ENCODE measurements around the gene EFNA2.

Gene EFNA2

DNA sequence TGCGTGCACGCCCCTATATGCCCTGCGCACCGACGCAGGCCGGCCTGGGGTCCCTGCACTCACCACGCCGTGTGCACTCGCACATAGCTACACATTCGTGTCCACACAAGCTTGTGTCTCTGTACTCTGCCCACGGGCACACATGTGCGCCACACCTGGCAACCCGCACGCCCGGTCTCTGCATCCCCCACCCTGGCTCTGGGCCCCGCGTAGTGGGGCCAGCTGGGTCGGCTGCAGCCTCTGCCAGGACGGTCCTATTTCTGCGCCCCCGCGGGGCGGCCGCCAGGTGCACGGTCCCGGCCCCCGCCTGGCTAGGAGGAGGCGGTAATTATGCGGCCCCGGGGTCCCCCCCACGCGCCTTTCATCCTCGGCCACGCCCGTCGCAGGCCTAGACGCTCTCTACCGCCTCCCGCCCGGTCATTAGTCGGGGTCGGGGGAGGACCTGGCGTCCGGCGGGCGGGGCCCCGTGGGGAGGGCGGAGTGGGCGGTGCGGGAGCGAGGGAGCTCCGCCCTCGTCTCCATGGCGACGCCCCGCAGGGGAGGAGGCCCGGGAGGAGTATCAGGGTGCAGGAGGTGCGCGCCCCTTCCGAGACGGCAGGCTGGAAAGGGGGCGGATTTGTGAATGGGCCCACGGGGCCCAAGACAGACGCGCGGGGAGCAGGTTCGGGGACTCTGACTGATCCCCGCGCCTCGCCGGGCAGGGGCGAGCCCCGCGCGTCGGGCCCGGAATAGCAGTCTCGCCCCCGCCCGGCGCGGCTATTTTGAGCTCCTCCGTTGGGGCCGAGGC, 19.4 kb upstream of the EFNA2 start:
- H3K9ac ChIP-seq: peak overlapping the region; percentile 77
- peaks cover 51% of the 10 kb centered on the region for H4K20me1 ChIP-seq
- H3K4me2 ChIP-seq: peak overlapping the region; percentile 100
- H3K36me3 ChIP-seq: peaks cover 11% of the 10 kb centered on the region
- H3K27me3 ChIP-seq: no peaks in the 10 kb centered on the region
- H3K4me3 ChIP-seq: peak overlapping the region; percentile 72
- H3K9me3 ChIP-seq: no peaks in the 10 kb centered on the region
- H3K4me1 ChIP-seq: peaks cover 91% of the 10 kb centered on the region
- TF ChIP-seq Cebpa-rat (IDR thresholded peaks at IDR 0.05): no peak
- H3K27ac ChIP-seq: peak overlapping the region; percentile 71

DNA sequence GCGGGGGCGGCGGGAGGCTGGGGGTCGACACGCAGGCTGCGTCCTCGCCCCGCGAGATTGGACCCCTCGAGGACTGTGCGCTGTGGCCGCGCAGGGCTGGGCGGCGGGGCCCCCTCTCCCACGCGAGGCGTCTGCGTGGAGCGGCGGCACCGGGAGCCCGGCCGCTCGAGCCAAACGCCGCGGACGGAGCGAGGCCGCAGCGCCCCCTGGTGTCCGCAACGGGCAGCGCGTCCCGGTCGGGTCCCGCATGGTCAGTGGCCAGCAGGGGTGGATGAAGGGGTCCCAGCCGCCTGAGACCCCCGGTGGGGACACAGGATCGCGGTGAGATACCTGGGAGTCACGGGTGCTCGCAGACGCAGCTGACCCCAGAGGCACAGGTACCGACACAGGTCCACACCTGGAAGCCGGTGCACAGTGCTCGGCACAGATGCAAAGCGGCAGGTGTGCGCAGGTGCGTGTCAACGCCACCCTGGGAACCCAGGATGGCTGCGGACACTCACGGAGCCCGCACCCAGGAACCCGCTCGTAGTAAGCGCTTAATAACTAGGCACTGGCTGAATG, 18.7 kb upstream of the EFNA2 start:
- peaks cover 91% of the 10 kb centered on the region for H3K4me1 ChIP-seq
- H4K20me1 ChIP-seq: peaks cover 58% of the 10 kb centered on the region
- TF ChIP-seq Cebpa-rat (IDR thresholded peaks at IDR 0.05): no peak
- no peaks in the 10 kb centered on the region for H3K27me3 ChIP-seq
- H3K4me2 ChIP-seq: peak overlapping the region; percentile 100
- H3K36me3 ChIP-seq: peaks cover 17% of the 10 kb centered on the region
- peak overlapping the region; percentile 77 for H3K9ac ChIP-seq
- peak overlapping the region; percentile 72 for H3K4me3 ChIP-seq
- peak overlapping the region; percentile 71 for H3K27ac ChIP-seq
- H3K9me3 ChIP-seq: no peaks in the 10 kb centered on the region

- Histone ChIP-seq H3K4me1 (peaks cover 91% of the 10 kb centered on the region), H3K9ac (0 out of 2 replicates have a peak overlapping the region, but pooled peaks have one; percentile 77), H3K4me3 (peak overlapping the region; percentile 72), H4K20me1 (peaks cover 64% of the 10 kb centered on the region), H3K27me3 (no peaks in the 10 kb centered on the region), H3K27ac (peak overlapping the region; percentile 37; the same call in 1 of the 2 replicates), H3K36me3 (peaks cover 24% of the 10 kb centered on the region), H3K9me3 (no peaks in the 10 kb centered on the region), H3K4me2 (peak overlapping the region; percentile 100)
- TF ChIP-seq Cebpa-rat (IDR thresholded peaks at IDR 0.05): peak; percentile 60; the same call in 1 of the 2 replicates
Measured at GRCh38 chr19:1267477-1268225, 18.0 kb upstream of the EFNA2 start.

- peaks cover 67% of the 10 kb centered on the region for H4K20me1 ChIP-seq
- peak overlapping the region; percentile 37; the same call in 1 of the 2 replicates for H3K27ac ChIP-seq
- peak overlapping the region; percentile 81; the same call in 1 of the 2 replicates for H3K4me3 ChIP-seq
Measured at GRCh38 chr19:1268226-1269064, 17.2 kb upstream of the EFNA2 start.

GRCh38 chr19:1269065-1269477, 16.6 kb upstream of the EFNA2 start, which contains the start of gene CIRBP:
CIRBP (plus strand) TSS chr19:1269332; CDS start chr19:1270934, 1,602 bp downstream.
- peak within 1 kb of the TSS; percentile 81 for H3K4me3 ChIP-seq
- peak within 1 kb of the TSS; percentile 98 for H3K9ac ChIP-seq
- H3K9me3 ChIP-seq: no peaks in the 10 kb centered on the region
- peaks cover 67% of the 10 kb centered on the region for H4K20me1 ChIP-seq
- H3K27me3 ChIP-seq: no peaks in the 10 kb centered on the region
- TF ChIP-seq Cebpa-rat (IDR thresholded peaks at IDR 0.05): no peak
- peak within 1 kb of the TSS; percentile 100 for H3K4me2 ChIP-seq
- H3K36me3 ChIP-seq: peaks cover 38% of the 10 kb centered on the region
- H3K4me1 ChIP-seq: peaks cover 90% of the 10 kb centered on the region
- H3K27ac ChIP-seq: peak within 1 kb of the TSS; percentile 99

More at GRCh38 chr19:1268226-1269064, 17.2 kb upstream of the EFNA2 start:
- H3K9ac ChIP-seq: 0 out of 2 replicates have a peak overlapping the region, but pooled peaks have one; percentile 77
- no peaks in the 10 kb centered on the region for H3K9me3 ChIP-seq
- H3K36me3 ChIP-seq: peaks cover 32% of the 10 kb centered on the region
- no peaks in the 10 kb centered on the region for H3K27me3 ChIP-seq
- no peak for TF ChIP-seq Cebpa-rat (IDR thresholded peaks at IDR 0.05)
- peak overlapping the region; percentile 100 for H3K4me2 ChIP-seq
- H3K4me1 ChIP-seq: peaks cover 91% of the 10 kb centered on the region

DNA sequence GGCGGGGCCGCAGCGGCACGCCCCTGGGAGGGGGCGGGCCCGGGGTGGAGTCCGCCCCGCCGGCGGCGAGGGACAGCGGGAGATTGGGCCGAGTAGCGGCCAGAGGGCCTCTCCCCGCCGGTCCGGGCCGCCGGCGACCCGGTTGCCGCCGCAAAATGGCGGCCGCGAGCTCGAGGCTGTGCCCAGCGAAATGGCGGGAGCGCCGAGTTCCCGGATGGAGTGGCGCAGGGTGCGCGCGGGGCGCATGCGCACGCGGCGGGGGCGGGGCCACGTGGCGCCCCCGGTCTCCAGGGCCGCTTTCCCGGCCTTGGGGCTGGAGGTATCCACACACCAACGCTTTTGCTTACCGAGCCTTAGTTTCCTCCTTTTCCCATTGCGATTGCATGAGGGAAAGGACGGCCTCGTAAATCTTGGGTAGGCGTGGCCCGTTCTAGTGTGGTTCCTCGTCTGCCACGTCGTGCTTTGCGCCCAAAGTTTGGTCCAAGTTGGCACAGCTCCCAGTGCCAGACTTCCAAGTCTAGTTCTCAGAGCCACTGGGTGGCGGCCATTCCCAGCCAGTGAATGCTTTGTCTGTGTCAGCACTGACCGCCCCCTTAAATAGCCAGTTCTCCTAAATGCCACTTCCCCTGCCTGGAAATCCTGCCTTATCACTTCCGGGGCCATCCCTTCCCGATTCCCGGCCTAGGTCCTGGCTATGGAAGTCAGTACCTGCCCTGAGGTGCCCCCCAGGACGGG, 16.0 kb upstream of the EFNA2 start:
- Histone ChIP-seq H3K9me3 (no peaks in the 10 kb centered on the region), H3K27ac (peak overlapping the region; percentile 99), H3K36me3 (peaks cover 44% of the 10 kb centered on the region), H3K4me2 (peak overlapping the region; percentile 99), H3K4me3 (peak overlapping the region; percentile 81), H3K4me1 (peaks cover 90% of the 10 kb centered on the region), H3K27me3 (no peaks in the 10 kb centered on the region), H3K9ac (peak overlapping the region; percentile 98), H4K20me1 (peaks cover 67% of the 10 kb centered on the region)
- no peak for TF ChIP-seq Cebpa-rat (IDR thresholded peaks at IDR 0.05)

GRCh38 chr19:1270213-1270853, 15.3 kb upstream of the EFNA2 start:
- Histone ChIP-seq H3K9ac (peak overlapping the region; percentile 98), H3K4me1 (peaks cover 88% of the 10 kb centered on the region), H3K9me3 (no peaks in the 10 kb centered on the region), H3K27me3 (no peaks in the 10 kb centered on the region), H3K27ac (peak overlapping the region; percentile 99), H3K4me3 (peak overlapping the region; percentile 81), H4K20me1 (peaks cover 65% of the 10 kb centered on the region), H3K4me2 (peak overlapping the region; percentile 99), H3K36me3 (peaks cover 49% of the 10 kb centered on the region)
- TF ChIP-seq Cebpa-rat (IDR thresholded peaks at IDR 0.05): no peak

Measured in BLaER1 (cell line).